Measurements from ENCODE around the gene CGN.
A peak's percentile ranks its signal among the peaks of the same experiment; 100 is the strongest.

The CGN gene

DNA sequence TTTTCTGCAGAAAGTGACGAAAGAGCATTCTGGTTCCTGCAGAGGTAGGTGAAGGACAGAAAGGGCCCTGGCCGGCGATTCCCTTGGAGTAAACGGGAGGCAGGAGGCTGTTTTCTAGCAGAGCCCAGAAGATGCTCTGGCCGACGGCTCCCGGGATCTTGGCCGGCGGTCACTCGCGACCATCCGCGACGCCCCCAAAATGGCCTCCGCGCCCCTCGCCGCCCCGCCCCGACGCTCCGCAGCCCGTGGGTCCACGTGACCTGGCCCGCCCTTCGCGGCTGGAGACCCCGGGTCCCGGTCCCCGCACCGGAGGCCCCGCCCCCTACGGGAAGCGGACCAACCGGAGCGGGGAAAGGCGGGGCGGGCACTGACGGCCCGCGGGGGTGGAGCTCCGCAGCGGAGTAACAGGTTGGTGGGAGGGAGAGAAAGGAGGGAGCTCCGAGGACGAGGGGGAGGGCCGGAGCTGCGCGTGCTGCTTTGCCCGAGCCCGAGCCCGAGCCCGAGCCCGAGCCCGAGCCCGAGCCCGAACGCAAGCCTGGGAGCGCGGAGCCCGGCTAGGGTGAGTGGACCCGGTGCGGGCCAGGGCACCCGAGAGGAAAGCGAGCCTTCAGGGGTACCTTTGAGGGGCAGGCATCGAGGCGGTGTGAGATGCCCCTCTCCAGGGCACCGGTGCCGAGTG is at the start of gene CGN:
Gene CGN, plus strand, starts transcription at position 431 of the 679 bp plus-strand sequence. CDS start 7,133 bp downstream, outside the sequence.
- peak; percentile 92 for DNase-seq

- no peak for DNase-seq
These were observed 49.5 kb upstream of the CGN start for GRCh38 chr1:151461694-151462093.

DNA sequence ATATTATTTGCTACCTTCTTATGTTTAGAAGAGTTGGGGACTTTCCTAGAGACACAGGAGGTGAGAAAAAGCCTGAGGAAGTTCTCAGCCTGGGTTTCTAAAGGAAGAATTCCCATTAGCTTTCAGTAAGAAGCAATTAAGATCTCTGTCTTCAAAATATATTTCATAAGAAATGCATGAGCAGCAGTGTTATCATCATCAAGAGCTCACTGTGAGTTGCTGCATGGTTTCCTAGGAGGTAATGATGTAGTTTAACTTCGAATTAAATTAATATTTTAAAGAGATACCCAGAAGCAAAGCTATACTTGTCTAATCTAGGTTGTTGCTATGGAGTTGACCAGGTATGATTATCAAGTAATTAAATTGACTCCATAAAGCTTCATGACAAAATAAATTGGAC is 46.2 kb upstream of the CGN start:
- no peak for DNase-seq

DNA sequence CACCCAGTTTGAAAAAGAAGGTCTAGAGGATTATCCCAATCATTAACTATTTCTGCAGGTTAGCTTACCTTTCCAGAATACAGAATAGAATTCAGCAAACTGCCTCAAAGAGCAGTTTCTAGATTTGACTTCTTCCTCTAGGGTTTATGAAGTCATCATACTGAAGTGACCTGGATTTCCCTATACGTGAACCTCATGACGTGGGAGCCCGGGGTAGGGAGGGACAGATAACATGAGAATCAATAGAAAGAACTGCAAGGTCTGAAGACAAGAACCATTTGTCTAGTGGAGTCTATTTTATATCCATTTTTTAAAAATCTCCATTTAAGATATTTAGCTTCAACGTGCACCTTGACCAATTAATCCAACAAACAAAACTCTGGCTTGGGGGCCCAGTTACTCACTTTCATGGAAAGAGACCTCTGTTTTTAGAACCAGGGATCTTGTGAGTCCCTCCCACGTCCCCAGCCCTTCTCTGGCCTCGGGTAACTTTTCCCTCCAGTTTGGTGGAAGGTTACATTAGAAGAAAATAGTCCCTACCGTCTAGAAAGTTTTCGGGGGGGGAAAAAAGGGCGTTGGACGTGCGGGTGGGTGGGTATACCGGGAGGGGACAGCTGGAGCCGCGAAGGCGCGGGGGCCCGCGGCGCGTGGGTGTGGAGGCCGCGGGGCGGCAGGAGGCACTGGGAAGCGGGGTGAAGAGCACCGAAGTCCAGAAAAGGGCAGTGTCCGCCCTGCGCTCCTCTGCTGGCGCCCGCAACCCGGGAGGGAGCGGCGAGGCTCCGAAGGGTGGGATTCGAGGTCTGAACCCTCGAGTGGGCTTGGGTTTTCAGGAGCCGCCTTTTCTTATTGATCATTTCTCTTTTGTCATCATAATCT is 38.1 kb upstream of the CGN start:
- DNase-seq, result peak; percentile 65

- no peak for DNase-seq
These were observed 36.4 kb upstream of the CGN start for GRCh38 chr1:151474745-151475144.

GRCh38 chr1:151475175-151475574 is 36.0 kb upstream of the CGN start:
- DNase-seq, result no peak

- no peak for DNase-seq
These were observed 35.1 kb upstream of the CGN start for GRCh38 chr1:151476083-151476482.

- no peak for DNase-seq
These were observed 34.1 kb upstream of the CGN start for GRCh38 chr1:151477066-151477465.

DNA sequence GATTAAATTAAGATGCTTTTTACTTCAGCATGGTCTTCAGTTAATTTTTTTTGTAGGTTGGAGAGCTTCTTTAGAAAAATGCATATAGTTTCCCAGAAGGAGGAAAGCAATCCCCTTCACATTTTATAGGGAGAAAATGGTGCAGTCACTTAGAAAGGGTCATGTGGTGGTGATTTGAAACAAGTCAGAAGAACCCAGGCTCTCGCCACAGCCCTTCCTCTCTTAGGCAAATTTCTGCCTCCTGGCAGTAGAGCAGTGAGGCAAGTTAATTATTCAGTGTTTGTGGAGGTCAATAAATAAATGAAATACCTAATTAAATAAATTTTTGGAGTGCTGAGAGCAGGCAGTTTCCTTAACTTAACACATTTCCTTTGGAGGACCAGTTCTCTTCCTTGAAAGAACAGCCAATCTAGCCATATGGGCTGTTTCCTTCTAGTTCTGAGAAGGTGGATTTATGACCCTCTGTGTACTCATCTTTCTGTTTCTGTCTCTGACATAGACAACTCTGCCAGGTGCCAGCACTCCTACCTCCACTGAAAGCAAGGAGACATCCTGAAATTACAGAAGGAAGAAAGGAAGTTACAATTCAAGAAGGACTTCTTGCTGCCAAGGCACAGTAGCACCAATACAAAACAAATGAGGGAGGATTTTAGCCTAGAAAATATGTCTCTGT is 32.9 kb upstream of the CGN start:
- DNase-seq, result no peak

- no peak for DNase-seq
These were observed 32.3 kb upstream of the CGN start for GRCh38 chr1:151478923-151479322.

GRCh38 chr1:151479462-151479861 is 31.7 kb upstream of the CGN start:
- no peak for DNase-seq

DNA sequence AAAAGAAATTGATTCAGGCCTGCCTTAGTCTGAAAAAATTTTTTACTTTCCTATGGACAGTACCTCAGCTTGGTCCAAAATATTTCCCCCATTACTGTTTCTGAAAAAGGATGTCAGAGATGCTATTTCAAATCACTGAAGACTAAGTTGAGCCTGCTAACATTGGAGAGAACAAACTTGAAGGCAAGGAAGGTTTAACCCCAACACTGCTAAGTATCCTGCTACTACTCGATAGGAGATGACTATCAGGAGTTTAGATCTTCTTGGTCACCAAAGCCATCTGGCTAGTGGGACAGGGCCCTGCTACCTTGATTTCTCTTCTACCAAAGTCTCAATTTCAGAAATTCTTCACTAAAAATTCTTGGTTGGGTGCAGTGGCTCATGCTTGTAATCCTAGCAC is 29.2 kb upstream of the CGN start:
- no peak for DNase-seq

GRCh38 chr1:151485685-151486255 is 25.4 kb upstream of the CGN start:
- DNase-seq, result no peak

DNA sequence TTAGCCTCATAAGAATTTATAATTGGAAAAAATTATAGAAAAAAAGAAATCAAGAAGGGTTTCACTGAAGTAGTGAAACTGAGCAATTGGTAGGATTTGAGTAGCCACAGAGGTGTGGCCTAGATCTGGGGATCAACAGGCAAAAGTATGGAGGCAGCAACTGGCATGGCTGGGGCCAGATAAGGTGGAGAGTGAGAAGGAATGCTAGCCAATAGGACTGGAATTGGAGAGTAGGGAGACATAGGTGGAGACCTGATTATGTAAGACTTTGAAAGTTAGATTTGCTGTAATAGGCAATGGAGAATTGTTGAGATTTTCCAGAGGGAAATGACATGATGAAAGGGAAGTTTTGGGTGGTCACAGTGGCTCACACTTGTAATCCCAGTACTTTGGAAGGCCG is 24.6 kb upstream of the CGN start:
- no peak for DNase-seq

DNA sequence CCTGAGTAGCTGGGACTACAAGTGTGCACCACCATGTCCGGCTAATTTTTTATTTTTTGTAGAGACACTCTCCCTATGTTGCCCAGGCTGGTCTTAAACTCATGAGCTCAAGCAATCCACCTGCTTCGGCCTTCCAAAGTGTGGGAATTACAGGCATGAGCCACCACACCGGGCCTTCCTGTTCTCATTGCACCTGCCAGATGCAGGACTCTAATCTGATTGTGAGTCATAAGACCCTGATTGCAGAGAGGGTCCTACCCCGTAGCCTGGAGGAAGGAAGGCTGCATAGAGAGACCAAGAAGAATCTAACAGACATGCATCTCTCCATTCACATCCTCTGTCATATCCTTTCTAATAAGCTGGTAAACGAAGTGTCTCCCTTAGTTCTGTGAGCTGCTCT is 19.5 kb upstream of the CGN start:
- no peak for DNase-seq

DNA sequence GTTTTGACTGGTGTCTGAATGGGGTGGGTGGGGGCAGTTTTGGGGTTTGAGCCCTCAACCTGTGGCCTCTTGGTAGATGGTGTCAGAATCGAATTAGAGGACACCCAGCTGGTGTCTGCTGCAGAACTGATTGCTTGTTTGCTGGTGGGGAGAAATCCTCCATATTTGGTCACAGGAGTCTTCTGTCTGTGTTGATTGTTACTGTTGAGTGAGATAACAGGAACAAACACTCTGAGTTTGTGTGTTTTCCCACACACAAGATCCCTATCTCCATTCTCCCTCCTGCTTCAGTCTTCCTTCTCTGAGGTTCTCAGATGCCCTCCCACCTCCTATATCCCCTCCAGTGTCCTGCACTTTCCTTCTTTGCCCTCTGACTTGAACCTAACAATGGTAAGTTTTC is 19.1 kb upstream of the CGN start:
- no peak for DNase-seq

DNA sequence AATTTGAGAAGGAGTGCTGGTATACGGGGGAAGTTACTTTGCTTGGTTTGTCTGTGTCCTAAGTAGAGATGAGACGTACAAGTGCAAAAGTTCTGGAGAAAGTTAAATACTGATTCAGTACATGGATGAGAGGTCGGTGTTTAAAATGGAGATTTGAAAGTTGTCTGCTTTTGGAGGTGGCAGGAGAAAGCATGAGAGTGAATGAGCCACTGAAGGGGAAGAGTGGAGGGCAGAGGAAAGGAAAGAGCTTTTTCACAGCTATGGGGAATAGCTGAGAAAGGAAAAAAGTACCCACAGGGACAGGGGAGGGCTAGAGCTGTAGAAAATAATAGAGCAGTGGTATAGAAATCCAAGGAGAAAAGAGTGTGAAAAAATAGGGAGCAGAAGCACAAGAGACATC is 18.1 kb upstream of the CGN start:
- DNase-seq, result no peak

DNA sequence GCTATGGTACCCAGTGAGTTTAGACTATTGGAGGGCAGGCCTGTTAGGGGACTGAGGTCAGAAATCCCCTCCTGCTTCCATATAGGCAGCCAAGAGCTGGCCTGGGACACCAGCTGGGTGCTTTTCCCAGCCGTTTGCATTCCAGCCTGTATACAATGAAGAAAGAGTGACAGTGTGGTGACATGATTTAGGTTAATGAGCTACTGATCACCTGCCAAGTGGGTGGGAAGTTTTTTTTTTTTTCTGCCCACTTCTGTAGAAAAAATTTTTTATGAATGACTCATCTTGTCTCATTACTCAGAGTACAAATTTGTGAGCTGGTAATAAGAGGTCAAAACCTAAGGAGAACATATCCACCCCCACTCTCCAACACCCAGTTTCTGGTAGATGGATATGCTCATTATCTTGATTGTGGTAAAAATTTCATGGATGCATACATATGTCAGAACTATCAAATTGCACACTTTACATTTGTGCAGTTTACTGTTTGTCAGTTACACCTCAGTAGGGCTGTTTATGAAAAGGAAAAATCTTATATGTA is 16.4 kb upstream of the CGN start:
- no peak for DNase-seq

GRCh38 chr1:151495316-151495715 is 15.9 kb upstream of the CGN start:
- no peak for DNase-seq

DNA sequence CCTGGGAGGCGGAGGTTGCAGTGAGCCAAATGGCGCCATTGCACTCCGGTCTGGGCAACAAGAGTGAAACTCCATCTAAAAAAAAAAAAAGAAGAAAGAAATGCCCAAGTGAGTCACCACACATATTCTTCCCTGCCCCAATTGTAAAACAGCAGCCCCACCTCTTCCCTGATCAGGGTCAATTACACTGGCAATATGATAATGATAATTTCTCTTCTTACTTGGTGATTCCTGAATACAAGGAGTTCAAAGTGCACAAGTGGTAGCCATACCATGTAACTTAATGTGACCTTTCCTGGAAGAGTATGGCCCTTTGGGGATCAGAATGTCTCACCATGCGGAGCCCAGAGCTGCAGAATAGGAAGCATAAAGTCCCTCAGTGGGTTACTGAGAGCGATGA is 11.8 kb upstream of the CGN start:
- no peak for DNase-seq

DNA sequence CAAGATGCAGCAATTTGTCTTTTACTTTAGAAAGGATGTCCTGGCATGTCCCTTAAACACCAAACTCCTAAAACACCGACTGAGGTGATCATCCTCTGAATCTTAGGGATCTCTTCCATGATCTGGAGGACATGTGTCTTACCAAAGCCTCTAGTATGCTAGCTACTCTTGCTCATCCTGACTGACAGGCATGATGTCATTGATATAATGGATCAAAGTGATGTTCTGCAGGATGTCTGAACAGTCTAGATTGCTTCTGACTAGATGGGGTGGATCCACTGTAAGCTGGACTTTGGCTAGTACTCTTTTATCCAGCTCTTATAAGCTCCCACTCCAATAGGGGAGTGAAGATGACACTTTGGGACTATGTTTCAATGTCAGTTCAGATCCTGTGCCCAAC is 11.3 kb upstream of the CGN start:
- DNase-seq, result no peak

DNA sequence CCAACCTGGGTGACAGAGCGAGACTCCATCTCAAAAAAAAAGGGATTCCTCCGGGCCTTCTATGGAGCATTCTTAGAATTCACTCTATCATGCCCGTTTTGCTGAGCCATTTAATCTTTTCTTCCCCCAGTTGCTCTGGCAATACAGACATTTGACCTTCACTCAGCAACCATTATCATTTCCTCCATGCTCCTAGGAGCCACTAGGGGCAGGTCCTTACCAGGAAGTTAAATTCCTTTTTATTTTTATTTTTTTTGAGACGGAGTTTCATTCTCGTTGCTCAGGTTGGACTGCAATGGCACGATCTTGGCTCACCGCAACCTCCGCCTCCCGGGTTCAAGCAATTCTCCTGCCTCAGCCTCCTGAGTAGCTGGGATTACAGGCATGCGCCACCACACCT is 9.7 kb upstream of the CGN start:
- DNase-seq, result no peak

GRCh38 chr1:151502035-151502700 is 9.0 kb upstream of the CGN start:
- no peak for DNase-seq

Measured in left hindlimb (tissue), 1 donor.